ENCODE results near the gene ABHD16B.

DNA sequence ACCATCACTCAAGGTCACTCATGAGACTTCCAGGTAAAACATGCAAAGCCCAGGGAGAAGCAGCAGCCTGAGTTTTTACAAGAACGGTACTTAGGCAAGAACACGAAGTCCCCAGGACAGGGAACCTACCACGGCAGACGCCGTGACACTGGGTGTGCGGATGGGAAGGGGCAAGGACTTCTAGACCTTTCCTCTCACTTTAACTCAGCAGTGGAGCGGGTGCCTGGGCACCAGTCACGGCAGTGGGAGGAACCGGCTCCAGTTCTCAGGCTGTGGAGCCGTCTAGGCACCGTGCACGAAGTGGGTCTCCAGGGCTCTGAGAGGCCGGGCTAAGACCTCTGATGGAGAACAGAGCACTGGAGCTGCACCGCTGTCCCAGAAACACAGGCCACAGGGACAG lies 32.8 kb upstream of the ABHD16B start:
- TF ChIP-seq POLR2A (IDR thresholded peaks at IDR 0.05; ENCODE audit: low read length) (no peak), GATA1 (IDR thresholded peaks at IDR 0.05; ENCODE audit: low read depth, low read length) (no peak)
